IMR-90 (cell line): ENCODE results near the gene P2RY2. TPM values are rescaled to one million over a fixed set of nuclear protein-coding genes. Genes with fewer than 3 reads are reported as not detected.

Experiments
- ATAC-seq: fragments of 200-7000 bp; cut with Tn5 transposase; 2 replicates; pipeline ENCODE4 v1.9.1; 2020; ENCODE audit warnings: low read depth, mild to moderate bottlenecking, moderate library complexity
- BruUV-seq: library from RNA; stranded (reverse); fragments of 400-500 nt; replicated peaks from 2 replicates; lab custom pipeline; 2021; lab: Mats Ljungman, UMichigan
- CTCF ChIA-PET: fragments of 300-600 bp; formaldehyde crosslinking; extraction: SDS; loops from one replicate; lab custom pipeline; 2021; ENCODE audit warnings: antibody characterized with exemption; lab: Yijun Ruan, JAX
- POLR2A ChIA-PET: fragments of 300-600 bp; sonication (Branson Sonifier 250); formaldehyde crosslinking; loops from one replicate; lab custom pipeline; 2022; ENCODE audit warnings: antibody characterized with exemption; ENCODE audit not compliant: unreplicated experiment; lab: Charles Lee
- DNase-seq: peaks from one replicate; pipeline ENCODE4 v3.0.0; 2013
- H2AFZ ChIP-seq: replicated peaks from 2 replicates; pipeline ENCODE3; 2013; ENCODE audit warnings: low read length, mild to moderate bottlenecking; ENCODE audit not compliant: poor library complexity
- H2AK5ac ChIP-seq: 2 replicates; pipeline ENCODE4 v1.6.1; 2013; ENCODE audit warnings: low read depth, low read length, inconsistent platforms
- H2AK9ac ChIP-seq: replicated peaks from 2 replicates; pipeline ENCODE3; 2013; ENCODE audit warnings: mild to moderate bottlenecking, low read depth, low read length, moderate library complexity; ENCODE audit not compliant: poor library complexity
- H2BK120ac ChIP-seq: 2 replicates; pipeline ENCODE4 v1.6.1; 2013; ENCODE audit warnings: low read depth, low read length, inconsistent platforms
- H2BK15ac ChIP-seq: 3 replicates; pipeline ENCODE4 v1.6.1; 2013; ENCODE audit warnings: low read depth, low read length, inconsistent platforms
- H2BK20ac ChIP-seq: 2 replicates; pipeline ENCODE4 v1.6.1; 2013; ENCODE audit warnings: low read depth, mild to moderate bottlenecking, inconsistent platforms, low read length, moderate library complexity
- H2BK5ac ChIP-seq: 2 replicates; pipeline ENCODE4 v1.6.1; 2013; ENCODE audit warnings: mild to moderate bottlenecking, low read depth, low read length, inconsistent platforms; ENCODE audit not compliant: poor library complexity, severe bottlenecking
- H3K14ac ChIP-seq: replicated peaks from 2 replicates; pipeline ENCODE4 v1.6.1; 2013; ENCODE audit warnings: low read depth, low read length, inconsistent platforms
- H3K18ac ChIP-seq: 2 replicates; pipeline ENCODE4 v1.6.1; 2013; ENCODE audit warnings: low read depth, low read length, control low read depth
- H3K23ac ChIP-seq: 2 replicates; pipeline ENCODE4 v1.6.1; 2013; ENCODE audit warnings: low read depth, low read length, inconsistent platforms
- H3K27ac ChIP-seq: 2 replicates; pipeline ENCODE4 v1.5.1; 2013; ENCODE audit warnings: mild to moderate bottlenecking, control low read depth, low read length; ENCODE audit not compliant: insufficient read depth
- H3K27me3 ChIP-seq: 2 replicates; pipeline ENCODE4 v1.6.1; 2013; ENCODE audit warnings: low read length; ENCODE audit not compliant: control insufficient read depth, insufficient read depth
- H3K36me3 ChIP-seq: 2 replicates; pipeline ENCODE4 v1.6.1; 2013; ENCODE audit warnings: low read length, mixed read lengths; ENCODE audit not compliant: control insufficient read depth, insufficient read depth
- H3K4ac ChIP-seq: 2 replicates; pipeline ENCODE4 v1.6.1; 2013; ENCODE audit warnings: low read depth, low read length, inconsistent platforms
- H3K4me1 ChIP-seq: 2 replicates; pipeline ENCODE4 v1.6.1; 2013; ENCODE audit warnings: low read length, mixed read lengths; ENCODE audit not compliant: control insufficient read depth, insufficient read depth
- H3K4me2 ChIP-seq: 2 replicates; pipeline ENCODE4 v1.6.1; 2013; ENCODE audit warnings: low read depth, mild to moderate bottlenecking, control low read depth, low read length, moderate library complexity
- H3K4me3 ChIP-seq: 2 replicates; pipeline ENCODE4 v1.5.1; 2013; ENCODE audit warnings: low read depth, mild to moderate bottlenecking, control low read depth, low read length, moderate library complexity; ENCODE audit not compliant: insufficient read depth
- H3K56ac ChIP-seq: 2 replicates; pipeline ENCODE4 v1.6.1; 2013; ENCODE audit warnings: low read length, inconsistent platforms; ENCODE audit not compliant: insufficient read depth; ENCODE audit errors: extremely low read depth
- H3K79me1 ChIP-seq, 2 experiments: 2 replicates each; pipeline ENCODE4 v1.6.1; 2013; ENCODE audit warnings: low read length in 2 of 2, inconsistent platforms in 1 of 2, low read depth in 1 of 2
- H3K9ac ChIP-seq: 2 replicates; pipeline ENCODE4 v1.6.1; 2013; ENCODE audit warnings: low read depth, low read length, control low read depth
- H3K9me1 ChIP-seq: 2 replicates; pipeline ENCODE4 v1.6.1; 2013; ENCODE audit warnings: low read length, inconsistent platforms; ENCODE audit not compliant: insufficient read depth
- H3K9me3 ChIP-seq: 2 replicates; pipeline ENCODE4 v1.6.1; 2013; ENCODE audit warnings: low read length; ENCODE audit not compliant: control insufficient read depth, insufficient read depth
- H4K20me1 ChIP-seq: 2 replicates; pipeline ENCODE4 v1.6.1; 2013; ENCODE audit warnings: low read length, inconsistent platforms; ENCODE audit not compliant: insufficient read depth
- H4K5ac ChIP-seq: 2 replicates; pipeline ENCODE4 v1.6.1; 2013; ENCODE audit warnings: mild to moderate bottlenecking, low read depth, low read length, control low read depth
- H4K8ac ChIP-seq, 2 experiments: 2 replicates each; pipeline ENCODE4 v1.6.1; 2013; ENCODE audit warnings: low read depth in 2 of 2, low read length in 2 of 2, control low read depth in 1 of 2, inconsistent platforms in 1 of 2
- H4K91ac ChIP-seq: 2 replicates; pipeline ENCODE4 v1.6.1; 2013; ENCODE audit warnings: low read depth, low read length, inconsistent platforms; ENCODE audit not compliant: insufficient read depth
- BHLHE40 ChIP-seq: fragments of 150-350 bp; IDR thresholded peaks from 2 replicates; pipeline ENCODE4 v1.6.1; 2016; ENCODE audit warnings: mild to moderate bottlenecking, low read depth, low read length
- CEBPB ChIP-seq: IDR thresholded peaks from 2 replicates; pipeline ENCODE4 v1.6.1; 2012; ENCODE audit warnings: low read depth, low read length, improper control_type of control experiment
- CHD1 ChIP-seq: IDR thresholded peaks from 2 replicates; pipeline ENCODE4 v1.6.1; 2012; ENCODE audit warnings: low read depth, low read length, improper control_type of control experiment
- FOS ChIP-seq: fragments of 150-350 bp; IDR thresholded peaks from 2 replicates; pipeline ENCODE4 v1.6.1; 2016; ENCODE audit warnings: low read depth, low read length
- MAFK ChIP-seq: IDR thresholded peaks from 2 replicates; pipeline ENCODE4 v1.6.1; 2012; ENCODE audit warnings: low read depth, low read length, improper control_type of control experiment
- MAZ ChIP-seq: IDR thresholded peaks from 2 replicates; pipeline ENCODE4 v1.6.1; 2012; ENCODE audit warnings: low read depth, mild to moderate bottlenecking, low read length, improper control_type of control experiment, moderate library complexity, borderline replicate concordance
- MXI1 ChIP-seq: IDR thresholded peaks from 2 replicates; pipeline ENCODE4 v1.6.1; 2012; ENCODE audit warnings: low read depth, mild to moderate bottlenecking, low read length, moderate library complexity, borderline replicate concordance
- POLR2A ChIP-seq: IDR thresholded peaks from 2 replicates; pipeline ENCODE4 v1.6.1; 2012; ENCODE audit warnings: mild to moderate bottlenecking, low read depth, low read length
- RAD21 ChIP-seq: IDR thresholded peaks from 2 replicates; pipeline ENCODE4 v1.6.1; 2012; ENCODE audit warnings: low read length, improper control_type of control experiment
- RCOR1 ChIP-seq: IDR thresholded peaks from 2 replicates; pipeline ENCODE4 v1.6.1; 2012; ENCODE audit warnings: mild to moderate bottlenecking, low read length, improper control_type of control experiment; ENCODE audit not compliant: insufficient replicate concordance
- RFX5 ChIP-seq: IDR thresholded peaks from 2 replicates; pipeline ENCODE4 v1.8.0; 2012; ENCODE audit warnings: low read depth, mild to moderate bottlenecking, low read length, moderate library complexity
- SMC3 ChIP-seq: fragments of 150-350 bp; IDR thresholded peaks from 2 replicates; pipeline ENCODE4 v1.6.1; 2016; ENCODE audit warnings: low read depth, mild to moderate bottlenecking, antibody characterized with exemption, low read length, moderate library complexity
- WGBS, 2 experiments: methylation state at CpG; one replicate each; pipeline versions ENCODE4 v1.1.5 to v1.1.7; 2013; ENCODE audit warnings: missing lambda C conversion rate in 2 of 2; ENCODE audit not compliant: insufficient read length in 1 of 2; ENCODE audit errors: extremely low coverage in 2 of 2; 5-methylcytosine and 5-hydroxymethylcytosine counted together
- dilution Hi-C: fragments of 300-500 bp; cut with HindIII; formaldehyde crosslinking; loops from one replicate; pipeline ENCODE4 v1.14.3; 2018; ENCODE audit warnings: low sequenced_read_pairs; ENCODE audit not compliant: unreplicated experiment
- in situ Hi-C: fragments of 300-500 bp; cut with MboI; formaldehyde crosslinking; loops from 3 replicates; pipeline ENCODE4 v1.14.3; 2019; ENCODE audit warnings: low sequenced_read_pairs, inconsistent platforms, mixed read lengths
- intact Hi-C: fragments of 100-400 bp; cut with micrococcal nuclease; formaldehyde crosslinking; loops from 2 replicates; pipeline ENCODE4 v1.10.0; 2022
- polyA plus RNA-seq, 3 experiments: library from polyadenylated mRNA; depleted of rRNA; stranded (reverse); fragments of >200 nt; gene quantifications; 2 replicates each; pipeline ENCODE4 v1.2.3, GENCODE V29; 2012; ENCODE audit warnings: low replicate concordance in 1 of 3
- total RNA-seq: library from RNA; depleted of rRNA; stranded (reverse); fragments of >200 nt; gene quantifications from 2 replicates; pipeline ENCODE4 v1.2.3, GENCODE V29; 2012
- TF ChIP-seq, protein P1 (sequence below): fragments of 150-350 bp; IDR thresholded peaks from 2 replicates; pipeline ENCODE4 v1.6.1; 2017; ENCODE audit warnings: mild to moderate bottlenecking, antibody characterized with exemption, low read length, low read depth
- TF ChIP-seq, protein P2 (sequence below): fragments of 150-350 bp; IDR thresholded peaks from 2 replicates; pipeline ENCODE4 v1.6.1; 2016; ENCODE audit warnings: low read depth, mild to moderate bottlenecking, low read length, moderate library complexity, borderline replicate concordance

P2RY2 gene
- total and polyA plus RNA-seq, 2 of the 4 experiments (the other 2 are of a cell fraction): not detected

DNA sequence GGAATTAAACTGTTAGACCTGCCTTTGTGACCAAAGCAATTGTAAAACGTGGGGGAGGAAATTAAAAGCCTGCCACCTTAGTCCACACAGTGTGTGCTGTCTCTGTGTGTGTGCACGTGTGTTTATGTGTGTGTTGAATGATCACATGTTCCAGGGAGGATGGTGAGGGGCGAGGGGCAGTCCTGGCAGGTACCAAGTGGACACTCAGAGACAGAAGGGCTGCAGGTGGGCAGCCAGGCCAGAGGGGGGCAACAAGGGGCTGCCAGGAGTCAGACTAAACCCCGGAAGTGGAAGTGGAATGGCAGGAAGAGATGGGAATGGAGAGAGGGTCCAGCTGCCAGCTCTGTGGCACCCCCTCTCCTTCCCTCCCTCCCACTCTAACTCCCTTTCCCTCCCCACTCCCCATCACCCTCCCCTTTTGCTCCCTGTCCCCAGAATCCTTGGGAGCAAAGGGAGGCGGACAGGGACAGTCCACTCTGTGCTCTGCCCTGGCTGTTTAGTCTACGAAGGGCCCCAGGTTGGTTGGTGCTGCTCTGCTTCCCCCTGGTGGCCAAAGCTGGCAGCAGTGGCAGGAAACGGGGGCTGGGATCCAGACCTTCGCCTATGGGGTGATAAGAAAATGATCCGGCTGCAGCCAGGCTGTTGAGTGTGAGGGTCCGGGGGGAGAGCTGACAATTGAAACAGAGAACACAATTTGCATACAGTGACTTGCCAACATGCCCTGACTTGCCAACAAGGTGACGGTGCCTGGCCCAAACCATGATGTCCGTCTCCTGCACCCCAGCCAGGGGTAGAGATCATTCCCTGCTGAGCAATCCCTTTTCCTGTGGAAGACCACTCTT, 24.4 kb downstream of the P2RY2 start (continued):
- TF ChIP-seq MAZ (peak; percentile 59; the same call in 1 of the 2 replicates), CHD1 (no peak), MAFK (no peak)

DNA sequence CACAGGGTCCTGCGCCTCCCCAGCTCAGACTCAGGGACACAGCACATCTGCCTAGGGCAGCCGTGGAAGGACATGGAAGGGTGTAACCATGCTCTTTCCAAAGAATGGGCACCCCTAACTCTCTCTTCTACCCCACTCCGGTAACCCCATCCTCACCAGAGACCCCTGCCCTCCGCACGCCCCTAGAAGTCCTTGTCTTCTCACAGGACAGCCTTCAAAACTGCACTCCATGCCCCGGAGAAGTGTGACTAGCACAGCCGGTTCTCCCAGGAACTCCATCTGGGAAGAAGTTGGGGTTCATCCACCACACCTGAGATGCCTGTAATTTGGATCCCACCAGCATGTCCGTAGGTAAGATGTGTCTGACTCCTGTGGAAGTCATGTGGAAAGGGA, 25.0 kb downstream of the P2RY2 start:
- ChIA-PET CTCF (interaction anchor here (0.9 to 2.5 kb wide), 4 partner anchors 10 to 411 kb away, joined by 3 to 10 read pairs (median 5); no protein-coding TSS in a partner anchor), POLR2A (no interaction called here)
- peak overlapping the region; percentile 87 for H2AFZ ChIP-seq
- no peak overlapping the region for H3K27ac ChIP-seq
- H4K91ac ChIP-seq: no peak overlapping the region
- peak overlapping the region; percentile 66 for H2AK9ac ChIP-seq
- H3K56ac ChIP-seq: no peak overlapping the region
- H3K4me3 ChIP-seq: no peak overlapping the region
- peak overlapping the region; percentile 1; the same call in 1 of the 2 replicates for H3K18ac ChIP-seq
- no peak overlapping the region for H3K4me2 ChIP-seq
- dilution Hi-C loops (no loop called here), intact Hi-C loops (no loop called here), in situ Hi-C loops (loop anchor here (5.0 kb wide), 1 partner anchor 416 kb away; no protein-coding TSS in a partner anchor)
- peak overlapping the region; percentile 87; the same call in 1 of the 2 replicates for H2BK20ac ChIP-seq
- no peaks in the 10 kb centered on the region for H3K9me3 ChIP-seq
- H2AK5ac ChIP-seq: 0 out of 2 replicates have a peak overlapping the region, but pooled peaks have one; percentile 94
- no peaks in the 10 kb centered on the region for H4K20me1 ChIP-seq
- no CpG with 5 or more reads among the region's 8 CpGs for WGBS, 2 experiments
- H3K79me1 ChIP-seq: no peaks in the 10 kb centered on the region
- H3K27me3 ChIP-seq: 0 out of 2 replicates have a peak, but pooled peaks cover 3% of the 10 kb centered on the region
- peak overlapping the region; percentile 65 for H4K5ac ChIP-seq
- peaks cover 8% of the 10 kb centered on the region for H3K9me1 ChIP-seq
- no peak for DNase-seq
- no peak overlapping the region for H3K9ac ChIP-seq
- no peak overlapping the region for H3K23ac ChIP-seq
- H3K36me3 ChIP-seq: no peaks in the 10 kb centered on the region
- H4K8ac ChIP-seq: peak overlapping the region; percentile 95 to 97; a peak in 3 of 4 replicates
- H2BK5ac ChIP-seq: no peak overlapping the region
- no peak for ATAC-seq
- H2BK15ac ChIP-seq: peak overlapping the region; percentile 57; the same call in 1 of the 3 replicates
- BruUV-seq: no TSS peak
- H3K4ac ChIP-seq: peak overlapping the region; percentile 79
- H3K4me1 ChIP-seq: peaks cover 8% of the 10 kb centered on the region
- peak overlapping the region; percentile 68 for H3K14ac ChIP-seq
- peak overlapping the region; percentile 78 for H2BK120ac ChIP-seq
- TF ChIP-seq MXI1 (no peak), MAZ (no peak), CEBPB (no peak), RCOR1 (no peak), SMC3 (no peak), POLR2A (no peak), RFX5 (no peak), MAFK (no peak), BHLHE40 (no peak), RAD21 (no peak), CHD1 (no peak), FOS (no peak)
- TF ChIP-seq, protein P1, sequence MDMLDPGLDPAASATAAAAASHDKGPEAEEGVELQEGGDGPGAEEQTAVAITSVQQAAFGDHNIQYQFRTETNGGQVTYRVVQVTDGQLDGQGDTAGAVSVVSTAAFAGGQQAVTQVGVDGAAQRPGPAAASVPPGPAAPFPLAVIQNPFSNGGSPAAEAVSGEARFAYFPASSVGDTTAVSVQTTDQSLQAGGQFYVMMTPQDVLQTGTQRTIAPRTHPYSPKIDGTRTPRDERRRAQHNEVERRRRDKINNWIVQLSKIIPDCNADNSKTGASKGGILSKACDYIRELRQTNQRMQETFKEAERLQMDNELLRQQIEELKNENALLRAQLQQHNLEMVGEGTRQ: no peak
- TF ChIP-seq, protein P2, sequence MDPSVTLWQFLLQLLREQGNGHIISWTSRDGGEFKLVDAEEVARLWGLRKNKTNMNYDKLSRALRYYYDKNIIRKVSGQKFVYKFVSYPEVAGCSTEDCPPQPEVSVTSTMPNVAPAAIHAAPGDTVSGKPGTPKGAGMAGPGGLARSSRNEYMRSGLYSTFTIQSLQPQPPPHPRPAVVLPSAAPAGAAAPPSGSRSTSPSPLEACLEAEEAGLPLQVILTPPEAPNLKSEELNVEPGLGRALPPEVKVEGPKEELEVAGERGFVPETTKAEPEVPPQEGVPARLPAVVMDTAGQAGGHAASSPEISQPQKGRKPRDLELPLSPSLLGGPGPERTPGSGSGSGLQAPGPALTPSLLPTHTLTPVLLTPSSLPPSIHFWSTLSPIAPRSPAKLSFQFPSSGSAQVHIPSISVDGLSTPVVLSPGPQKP: no peak
